HG03432 (cell line): ENCODE results near the gene CXorf49.
"Not testable (repeated sequence)": the region's sequence is repeated elsewhere in the genome, so short reads cannot be mapped to it uniquely, and the experiment has no call there.

Source experiments
- ATAC-seq: cut with Tn5 transposase; IDR thresholded peaks from one replicate; pipeline ENCODE4 v1.9.1; 2021; ENCODE audit warnings: mild to moderate bottlenecking, moderate library complexity; ENCODE audit not compliant: unreplicated experiment

Gene CXorf49

GRCh38 chrX:71675636-71676035, 42.4 kb downstream of the CXorf49 start:
- not testable (repeated sequence) for ATAC-seq

GRCh38 chrX:71671938-71672337, 46.1 kb downstream of the CXorf49 start:
- ATAC-seq: no peak

DNA sequence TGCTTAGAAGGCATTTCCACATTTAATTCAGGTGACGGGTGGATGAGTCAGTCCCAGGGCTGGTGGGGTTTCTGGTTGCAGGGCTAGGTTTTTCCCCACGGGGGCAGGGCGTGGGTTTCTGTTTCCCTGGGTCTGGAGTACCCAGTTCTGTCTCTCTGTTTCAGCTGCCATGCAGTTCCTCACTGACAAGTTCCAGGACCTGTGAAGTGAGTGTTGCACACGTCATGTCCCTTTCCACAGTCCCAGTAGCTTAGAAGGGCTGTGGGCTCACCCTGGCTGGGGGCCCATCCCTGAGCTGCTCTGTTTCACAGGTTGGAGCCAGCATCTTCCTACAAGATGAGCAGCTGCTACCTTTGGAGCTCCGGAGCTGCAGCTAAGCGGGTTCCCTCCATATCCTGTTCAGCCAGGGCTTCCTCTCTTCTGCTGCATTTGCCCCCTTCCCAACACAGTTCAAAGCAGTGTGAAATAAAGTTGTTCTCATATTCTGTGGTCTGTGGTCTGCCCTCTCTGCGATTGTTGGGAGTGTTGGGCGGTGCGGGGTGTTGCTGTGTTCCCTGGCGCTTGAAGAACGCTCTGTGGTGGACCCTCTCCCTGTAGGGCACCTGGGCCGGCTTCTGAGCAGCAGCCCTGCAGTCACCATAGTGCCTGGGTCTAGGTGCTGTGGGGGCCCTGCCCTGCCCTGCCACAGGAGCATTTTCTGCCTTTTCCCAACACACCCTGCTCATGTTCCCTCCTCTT, 46.9 kb downstream of the CXorf49 start:
- ATAC-seq: no peak

- peak; percentile 60 for ATAC-seq
These were observed 48.1 kb downstream of the CXorf49 start for GRCh38 chrX:71669947-71670346.

- ATAC-seq: no peak
These were observed 48.6 kb downstream of the CXorf49 start for GRCh38 chrX:71669492-71669891.

DNA sequence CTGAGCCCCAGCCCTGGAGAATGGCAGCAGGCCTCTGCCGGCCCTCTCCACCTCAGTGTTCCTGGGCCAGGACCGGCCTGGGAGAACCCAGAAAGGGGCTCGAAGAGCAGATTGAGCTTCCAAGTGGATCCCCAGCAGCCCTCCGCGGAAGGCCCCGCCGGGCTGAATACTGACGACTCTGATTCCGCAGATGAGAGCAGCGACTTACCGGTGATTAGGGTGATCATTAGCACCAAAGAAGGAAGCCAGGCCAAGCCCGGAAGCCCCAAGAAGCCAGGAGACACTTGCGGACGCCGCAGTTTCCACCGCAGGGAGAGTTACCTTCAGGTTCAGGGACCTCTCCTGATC, 49.9 kb downstream of the CXorf49 start:
- ATAC-seq: no peak

DNA sequence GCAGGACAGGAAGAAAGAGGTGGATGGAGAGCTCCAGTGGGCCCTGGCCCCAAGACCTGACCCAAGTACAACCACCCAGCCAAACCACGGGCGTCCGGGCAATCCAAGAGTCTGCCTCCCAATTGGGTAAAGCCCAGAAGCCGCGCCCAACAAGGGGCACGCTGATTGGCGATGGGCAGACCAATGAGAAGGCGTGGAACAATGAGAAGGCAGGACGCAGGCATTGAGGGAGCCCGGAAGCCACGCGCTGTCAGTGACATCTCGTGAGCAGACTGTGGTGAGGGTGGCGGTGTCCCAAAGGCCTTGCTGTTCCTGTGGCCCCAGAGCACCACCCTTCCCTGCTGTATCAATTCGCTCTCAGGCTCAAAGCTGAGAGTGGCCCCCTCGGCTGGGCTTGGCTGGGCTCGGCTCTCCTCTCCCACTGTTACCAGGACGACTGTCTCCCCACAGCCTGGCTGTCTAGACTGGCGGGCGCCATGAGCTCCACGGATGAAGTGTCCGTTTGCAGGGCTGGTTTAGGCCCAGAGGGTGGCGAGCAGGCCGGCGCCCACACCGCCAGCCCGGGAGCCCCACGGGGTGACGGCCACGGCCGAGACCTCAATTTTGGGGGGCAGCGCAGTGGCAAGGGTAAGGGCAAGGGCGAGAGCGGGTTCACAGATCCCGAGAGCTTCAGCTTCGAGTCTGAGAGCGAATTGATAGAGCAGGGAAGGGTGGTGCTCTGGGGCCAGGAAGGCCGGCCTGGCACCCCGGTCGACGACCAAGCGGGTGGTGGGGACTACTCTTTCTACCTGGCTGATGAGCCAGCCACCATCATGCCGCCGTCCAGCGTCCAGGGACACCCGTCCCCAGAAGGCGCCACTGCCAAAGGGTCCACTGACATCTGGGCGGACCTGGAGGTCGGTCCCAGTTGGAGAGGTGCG, 50.5 kb downstream of the CXorf49 start, which contains the start of gene LOC101059915:
LOC101059915 (plus strand) TSS at position 219 of the 920 bp plus-strand sequence.
- ATAC-seq: no peak

DNA sequence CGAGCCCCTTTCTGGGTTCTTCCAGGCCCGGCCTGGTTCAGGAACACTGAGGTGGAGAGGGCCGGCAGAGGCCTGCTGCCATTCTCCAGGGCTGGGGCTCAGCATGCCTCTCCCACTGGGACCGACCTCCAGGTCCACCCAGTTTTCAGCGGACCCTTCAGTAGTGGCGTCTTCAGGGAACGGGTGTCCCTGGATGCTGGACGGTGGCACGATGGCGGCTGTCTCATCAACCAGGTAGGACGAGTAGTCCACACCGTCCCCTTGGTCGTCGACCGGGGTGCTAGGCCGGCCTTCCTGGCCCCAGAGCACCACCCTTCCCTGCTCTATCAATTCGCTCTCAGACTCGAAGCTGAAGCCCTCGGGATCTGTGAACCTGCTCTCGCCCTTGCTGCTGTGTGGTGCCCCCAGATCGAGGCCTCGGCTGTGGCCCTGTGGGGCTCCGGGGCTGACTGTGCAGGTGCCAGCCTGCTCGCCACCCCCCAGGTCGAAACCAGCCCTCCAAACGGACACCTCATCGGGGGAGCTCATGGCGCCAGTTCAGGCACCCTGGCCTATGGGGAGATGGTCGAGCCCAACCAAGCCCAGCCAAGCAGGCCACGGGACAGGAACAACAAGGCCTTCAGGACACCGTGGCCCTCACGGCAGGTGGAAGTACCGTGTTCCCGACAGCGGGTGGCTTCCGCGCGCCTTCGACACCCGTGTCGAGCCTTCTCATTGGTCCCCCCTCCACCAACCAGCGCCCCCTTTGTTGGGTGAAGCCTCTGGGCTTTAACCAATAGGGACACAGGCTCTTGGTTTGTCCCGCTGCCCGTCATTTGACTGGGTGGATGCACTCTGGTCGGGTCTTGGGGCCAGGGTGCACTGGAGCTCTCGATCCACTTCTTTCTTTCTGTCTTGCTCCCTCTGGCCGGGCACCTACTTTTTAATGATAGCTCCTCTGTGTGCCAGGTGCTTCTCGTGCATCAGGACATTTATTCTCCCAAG, 51.6 kb downstream of the CXorf49 start:
- ATAC-seq: no peak

DNA sequence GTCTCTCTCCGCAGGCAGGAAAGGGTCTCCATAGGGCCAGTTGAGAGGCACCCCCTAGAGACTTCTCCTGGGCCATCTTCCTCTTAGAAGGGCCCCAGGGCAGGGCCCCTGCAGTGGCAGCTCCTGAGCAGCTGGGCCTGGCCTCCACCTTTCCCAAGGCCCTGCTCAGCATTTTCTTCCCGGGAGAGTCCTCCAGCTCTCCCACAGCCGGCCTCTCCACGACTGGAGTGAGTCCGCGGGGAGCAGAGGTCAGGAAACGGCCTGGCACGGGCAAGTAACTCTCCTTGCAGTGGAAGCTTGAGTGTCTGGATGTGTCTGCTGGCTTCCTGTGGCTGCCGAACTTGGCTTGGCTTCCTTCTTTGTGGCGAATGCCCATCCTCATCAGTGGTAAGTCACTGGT, 52.3 kb downstream of the CXorf49 start:
- no peak for ATAC-seq

- ATAC-seq: no peak
These were observed 53.1 kb downstream of the CXorf49 start for GRCh38 chrX:71664889-71665491.
